Aorta (tissue), 5 donors: ENCODE measurements around the gene GLB1L. TPM values are rescaled to one million over a fixed set of nuclear protein-coding genes. Genes with fewer than 3 reads are reported as not detected.

Experiments
- ATAC-seq: fragments of 200-7000 bp; cut with Tn5 transposase; one replicate; pipeline ENCODE4 v1.9.1; 2022; ENCODE audit warnings: moderate library complexity; ENCODE audit not compliant: low FRiP score
- DNase-seq, 2 donors: peaks; one replicate each; pipeline ENCODE4 v3.0.0-alpha.2; 2020
- H3K27ac ChIP-seq, 2 donors: one replicate each; pipeline ENCODE4 v1.5.1; 2013; ENCODE audit warnings: low read length in 2 of 2, mild to moderate bottlenecking in 2 of 2, moderate library complexity in 2 of 2, control low read depth in 1 of 2, inconsistent platforms in 1 of 2, low read depth in 1 of 2
- H3K27me3 ChIP-seq, 2 donors: one replicate each; pipeline ENCODE4 v1.6.1; 2013; ENCODE audit warnings: control low read depth in 1 of 2, low read length in 1 of 2, mild to moderate bottlenecking in 1 of 2, moderate library complexity in 1 of 2; ENCODE audit not compliant: insufficient read depth in 2 of 2, control insufficient read depth in 1 of 2
- H3K36me3 ChIP-seq, 2 donors: one replicate each; pipeline ENCODE4 v1.6.1; 2013; ENCODE audit warnings: control low read depth in 1 of 2, low read length in 1 of 2, mild to moderate bottlenecking in 1 of 2; ENCODE audit not compliant: insufficient read depth in 2 of 2, control insufficient read depth in 1 of 2
- H3K4me1 ChIP-seq, 2 donors: one replicate each; pipeline ENCODE4 v1.6.1; 2013; ENCODE audit warnings: low read length in 2 of 2, control low read depth in 1 of 2, mild to moderate bottlenecking in 1 of 2, moderate library complexity in 1 of 2; ENCODE audit not compliant: insufficient read depth in 2 of 2, control insufficient read depth in 1 of 2
- H3K4me3 ChIP-seq, 2 donors: one replicate each; pipeline ENCODE4 v1.5.1; 2013; ENCODE audit warnings: low read length in 2 of 2, control low read depth in 1 of 2, mild to moderate bottlenecking in 1 of 2
- H3K9me3 ChIP-seq: one replicate; pipeline ENCODE4 v1.6.1; 2013; ENCODE audit warnings: mild to moderate bottlenecking, low read length; ENCODE audit not compliant: control insufficient read depth
- WGBS, 2 donors: extraction: QIAGEN DNeasy Blood & Tissue Kit; methylation state at CpG; one replicate each; pipeline ENCODE4 v1.1.7; 2013; 5-methylcytosine and 5-hydroxymethylcytosine counted together
- intact Hi-C, 2 donors: fragments of 100-400 bp; cut with DNase I; formaldehyde crosslinking; loops; one replicate each; pipeline versions ENCODE4 v1.14.2 to v1.15.0; 2022
- polyA plus RNA-seq, 2 donors: library from polyadenylated mRNA; stranded (reverse); fragments of 200-250 nt; gene quantifications; one replicate each; pipeline ENCODE4 v1.2.3, GENCODE V29; 2013
- total RNA-seq, 2 donors: library from RNA; stranded (reverse); fragmentation: NEBNext Ultra II Directional; extraction: Animal tissue kit (Norgen Biotek cat#: 25700); gene quantifications; one replicate each; pipeline ENCODE4 v1.2.1, GENCODE V29; 2021
- donor health status: healthy with polysubstance abuse.
- donor health status: Bipolar disorder and iron deficiency.
- donor health status: DM: no; HTN: no; CAD: no.
- donor health status: DM: no; HTN: no; CAD: no.
- donor health status: DM: yes; HTN: yes; CAD: no.

The GLB1L gene
- total and polyA plus RNA-seq, 4 donors = 2.7 to 7.1 (median 3.3) TPM

DNA sequence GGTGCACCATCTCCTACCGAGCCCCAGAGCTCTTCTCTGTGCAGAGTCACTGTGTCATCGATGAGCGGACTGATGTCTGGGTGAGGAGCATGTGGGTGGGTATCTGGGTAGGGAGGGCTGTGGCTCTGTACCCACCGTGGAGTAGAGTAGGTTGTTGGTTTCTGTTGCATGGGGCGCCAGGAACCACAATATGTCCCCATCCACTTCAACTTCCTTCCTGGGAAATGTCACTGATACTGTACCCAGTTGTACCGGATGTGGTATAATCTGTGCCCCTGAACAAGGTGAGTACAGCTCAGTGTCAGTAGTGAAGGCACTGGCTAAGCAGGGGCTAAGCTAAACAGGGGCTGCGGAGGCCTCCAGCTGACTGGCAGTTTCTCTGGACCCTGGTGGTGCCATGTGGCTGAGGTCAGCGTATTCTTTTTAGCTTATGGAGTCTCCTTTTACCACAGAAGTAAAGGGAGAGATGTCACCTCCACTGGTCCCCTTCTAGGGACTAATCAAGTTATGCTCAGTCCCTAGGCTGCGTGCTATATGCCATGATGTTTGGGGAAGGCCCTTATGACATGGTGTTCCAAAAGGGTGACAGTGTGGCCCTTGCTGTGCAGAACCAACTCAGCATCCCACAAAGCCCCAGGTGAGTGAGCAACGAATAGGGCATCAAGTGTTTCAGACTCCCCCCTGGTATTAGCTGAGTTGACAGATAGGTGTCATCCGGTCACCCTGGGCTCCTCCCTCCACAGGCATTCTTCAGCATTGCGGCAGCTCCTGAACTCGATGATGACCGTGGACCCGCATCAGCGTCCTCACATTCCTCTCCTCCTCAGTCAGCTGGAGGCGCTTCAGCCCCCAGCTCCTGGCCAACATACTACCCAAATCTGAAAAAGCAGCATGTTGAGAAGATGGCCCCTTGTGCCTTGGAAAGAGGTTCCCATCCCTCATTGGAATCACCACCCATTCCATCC, 2.7 kb upstream of the GLB1L start:
- WGBS, 2 donors = 92% methylated on average over 17 of the region's 17 CpGs
- intact Hi-C loops = loop anchor here in 1 of 2 donors (5.0 kb wide), 1 partner anchor 44 kb away; no protein-coding TSS in a partner anchor
- Histone ChIP-seq H3K4me3 (no peak overlapping the region), H3K4me1 (no peaks in the 10 kb centered on the region), H3K27me3 (no peaks in the 10 kb centered on the region), H3K27ac (peak overlapping the region in 1 of 2 donors; percentile 39), H3K9me3 (no peaks in the 10 kb centered on the region), H3K36me3 (no peaks in the 10 kb centered on the region)
- no peak for DNase-seq
- ATAC-seq = no peak

DNA sequence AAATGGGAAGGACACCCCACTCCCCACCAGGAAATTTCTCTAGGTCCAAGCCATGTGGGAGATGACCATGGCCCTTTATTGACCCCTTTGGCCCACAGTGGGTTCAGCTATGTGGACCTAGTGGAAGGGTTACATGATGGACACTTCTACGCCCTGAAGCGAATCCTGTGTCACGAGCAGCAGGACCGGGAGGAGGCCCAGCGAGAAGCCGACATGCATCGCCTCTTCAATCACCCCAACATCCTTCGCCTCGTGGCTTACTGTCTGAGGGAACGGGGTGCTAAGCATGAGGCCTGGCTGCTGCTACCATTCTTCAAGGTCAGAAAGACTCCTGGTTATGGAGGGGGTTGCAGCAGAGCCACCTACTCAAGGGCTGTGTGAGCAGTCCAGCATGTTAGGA, 1.3 kb upstream of the GLB1L start:
- Histone ChIP-seq H3K36me3 (no peaks in the 10 kb centered on the region), H3K4me3 (no peak overlapping the region), H3K27me3 (no peaks in the 10 kb centered on the region), H3K27ac (no peak overlapping the region), H3K4me1 (no peaks in the 10 kb centered on the region), H3K9me3 (no peaks in the 10 kb centered on the region)
- no peak for DNase-seq
- WGBS, 2 donors = 92 to 95% methylated on average over 10 of the region's 10 CpGs
- intact Hi-C loops = loop anchor here in 1 of 2 donors (5.0 kb wide), 1 partner anchor 46 kb away; no protein-coding TSS in a partner anchor
- no peak for ATAC-seq

DNA sequence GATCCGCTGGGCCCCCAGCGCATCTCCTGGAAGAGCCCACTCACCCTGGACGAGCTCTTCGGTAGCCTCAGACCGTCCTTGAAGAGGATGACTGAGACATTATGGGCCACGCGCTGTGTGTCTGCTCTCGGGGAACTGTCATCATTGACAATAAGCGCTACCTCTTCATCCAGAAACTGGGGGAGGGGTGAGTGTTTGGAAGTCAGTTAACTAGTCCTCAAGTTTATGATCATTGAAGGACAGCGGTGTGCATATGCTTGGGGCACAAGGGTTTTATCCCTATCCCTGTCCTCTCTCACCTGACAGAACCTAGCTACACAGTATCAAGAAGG, 621 bp upstream of the GLB1L start:
- no peaks in the 10 kb centered on the region for H3K27me3 ChIP-seq
- H3K4me3 ChIP-seq = peak overlapping the region; percentile 37 to 75
- DNase-seq (no peak), ATAC-seq (no peak)
- no peaks in the 10 kb centered on the region for H3K9me3 ChIP-seq
- intact Hi-C loops = loop anchor here in 1 of 2 donors (5.0 kb wide), 1 partner anchor 46 kb away; no protein-coding TSS in a partner anchor
- H3K27ac ChIP-seq = peak overlapping the region in 1 of 2 donors; percentile 80
- H3K36me3 ChIP-seq = no peaks in the 10 kb centered on the region
- no peaks in the 10 kb centered on the region for H3K4me1 ChIP-seq
- 21% methylated on average over 10 of the region's 10 CpGs for WGBS, 2 donors

GRCh38 chr2:219244789-219245147, 476 bp downstream of the GLB1L start:
- Histone ChIP-seq H3K27ac (peak overlapping the region; percentile 36 to 55), H3K36me3 (no peaks in the 10 kb centered on the region), H3K4me1 (no peaks in the 10 kb centered on the region), H3K9me3 (no peaks in the 10 kb centered on the region), H3K27me3 (no peaks in the 10 kb centered on the region), H3K4me3 (peak overlapping the region in 1 of 2 donors; percentile 75)
- intact Hi-C loops = loop anchor here in 1 of 2 donors (5.0 kb wide), 1 partner anchor 48 kb away; no protein-coding TSS in a partner anchor
- ATAC-seq (no peak), DNase-seq (no peak)
- WGBS, 2 donors = 36 to 42% methylated on average over 6 of the region's 6 CpGs

GRCh38 chr2:219243291-219243761, 1.9 kb downstream of the GLB1L start:
- intact Hi-C loops = no loop called here
- H3K36me3 ChIP-seq = no peaks in the 10 kb centered on the region
- H3K4me1 ChIP-seq = no peaks in the 10 kb centered on the region
- DNase-seq = no peak
- WGBS, 2 donors = 36 to 39% methylated on average over 28 of the region's 28 CpGs
- no peak for ATAC-seq
- no peak overlapping the region for H3K27ac ChIP-seq
- H3K4me3 ChIP-seq = no peak overlapping the region
- no peaks in the 10 kb centered on the region for H3K9me3 ChIP-seq
- H3K27me3 ChIP-seq = no peaks in the 10 kb centered on the region

DNA sequence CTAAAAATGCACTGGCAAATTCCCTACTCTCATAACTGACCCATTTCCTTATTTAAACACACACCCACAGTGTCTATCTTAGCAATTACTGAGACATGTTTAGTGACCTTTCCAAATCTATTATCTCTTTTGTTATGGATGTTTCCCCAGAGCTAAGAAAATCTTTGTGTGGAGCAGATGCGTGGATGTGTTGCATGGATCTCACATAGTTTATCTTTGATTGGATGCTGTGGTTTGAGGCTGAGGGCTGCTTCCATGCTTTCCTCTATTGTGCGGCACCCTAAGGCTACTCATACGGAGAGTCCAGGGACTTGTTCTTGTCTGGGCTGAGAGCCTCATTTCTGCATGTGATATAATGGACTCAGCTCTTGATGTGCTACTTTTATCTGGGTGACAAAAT, 10.9 kb downstream of the GLB1L start:
- DNase-seq (no peak), ATAC-seq (no peak)
- Histone ChIP-seq H3K9me3 (no peaks in the 10 kb centered on the region), H3K27ac (no peak overlapping the region), H3K4me1 (no peaks in the 10 kb centered on the region), H3K4me3 (no peak overlapping the region), H3K27me3 (no peaks in the 10 kb centered on the region), H3K36me3 (peaks cover 4 to 8% of the 10 kb centered on the region in 2 donors)
- intact Hi-C loops = no loop called here
- 75 to 96% methylated on average over 3 of the region's 3 CpGs for WGBS, 2 donors

GRCh38 chr2:219230059-219230540, 15.1 kb downstream of the GLB1L start:
- DNase-seq (no peak), ATAC-seq (peak; percentile 40)
- Histone ChIP-seq H3K36me3 (peaks cover 4 to 8% of the 10 kb centered on the region in 2 donors), H3K27ac (peak overlapping the region in 1 of 2 donors; percentile 49), H3K27me3 (no peaks in the 10 kb centered on the region), H3K4me1 (peaks cover 0 to 4% of the 10 kb centered on the region in 2 donors), H3K4me3 (peak overlapping the region; percentile 36 to 67), H3K9me3 (no peaks in the 10 kb centered on the region)
- 0% methylated on average over 24 of the region's 24 CpGs for WGBS, 2 donors
- intact Hi-C loops = loop anchor here in 1 of 2 donors (2.0 kb wide), 1 partner anchor 69 kb away; no protein-coding TSS in a partner anchor

GRCh38 chr2:219229305-219230058, 15.8 kb downstream of the GLB1L start, which contains the start of the genes ANKZF1 and ATG9A:
Gene ANKZF1 (plus strand): TSS chr2:219229806. CDS start chr2:219230258, 452 bp downstream.
Gene ATG9A (minus strand): TSS chr2:219229636. CDS start chr2:219228024, 1,612 bp downstream.
- intact Hi-C loops = loop anchor here (1.0 to 5.0 kb wide), 3 partner anchors 50 to 69 kb away; partner anchors contain the start of genes CNPPD1 (in 1 of the 2), DNAJB2 (in 1 of the 2) and RETREG2 (in 1 of the 2)
- peak within 1 kb of the TSS; percentile 67 to 82 for H3K4me3 ChIP-seq
- H3K27me3 ChIP-seq = no peaks in the 10 kb centered on the region
- H3K9me3 ChIP-seq = no peaks in the 10 kb centered on the region
- DNase-seq (peak; percentile 99), ATAC-seq (peak; percentile 99)
- peak within 1 kb of the TSS; percentile 15 to 90 for H3K27ac ChIP-seq
- 0 to 1% methylated on average over 71 to 80 of the region's 80 CpGs for WGBS, 2 donors
- H3K4me1 ChIP-seq = peaks cover 0 to 4% of the 10 kb centered on the region in 2 donors
- H3K36me3 ChIP-seq = peaks cover 2 to 4% of the 10 kb centered on the region in 2 donors
